Smooth muscle cell (in vitro differentiated cells): Measurements from ENCODE around the gene PRKCA. TPM values are rescaled to one million over a fixed set of nuclear protein-coding genes. Genes with fewer than 3 reads are reported as not detected.

Experiments used
- DNase-seq: peaks from one replicate; lab custom pipeline; 2025; ENCODE audit not compliant: unreplicated experiment; lab: John Stamatoyannopoulos, UW
- H2AFZ ChIP-seq: fragments of 200-600 bp; sonication (generic); 2 replicates; pipeline ENCODE4 v1.6.0; 2016; ENCODE audit warnings: antibody characterized with exemption, low read depth, mild to moderate bottlenecking
- H3F3A ChIP-seq: fragments of 200-600 bp; sonication (generic); 2 replicates; pipeline ENCODE4 v1.6.0; 2017; ENCODE audit warnings: antibody characterized with exemption, low read depth
- H3K27ac ChIP-seq: fragments of 200-600 bp; sonication (generic); 2 replicates; pipeline ENCODE4 v1.5.1; 2016; ENCODE audit warnings: low read depth, mild to moderate bottlenecking
- H3K27me3 ChIP-seq: fragments of 200-600 bp; sonication (generic); 2 replicates; pipeline ENCODE4 v1.6.1; 2016; ENCODE audit warnings: low read depth, mild to moderate bottlenecking
- H3K36me3 ChIP-seq: fragments of 200-600 bp; sonication (generic); 2 replicates; pipeline ENCODE4 v1.5.1; 2016; ENCODE audit warnings: low read depth
- H3K4me1 ChIP-seq: fragments of 200-600 bp; sonication (generic); 2 replicates; pipeline ENCODE4 v1.5.1; 2016; ENCODE audit warnings: low read depth
- H3K4me2 ChIP-seq: fragments of 200-600 bp; sonication (generic); 2 replicates; pipeline ENCODE4 v1.6.0; 2016; ENCODE audit warnings: mild to moderate bottlenecking
- H3K4me3 ChIP-seq: fragments of 200-600 bp; sonication (generic); 2 replicates; pipeline ENCODE4 v1.5.1; 2016; ENCODE audit warnings: mild to moderate bottlenecking
- H3K79me2 ChIP-seq: fragments of 200-600 bp; sonication (generic); 2 replicates; pipeline ENCODE4 v1.6.0; 2016; ENCODE audit warnings: low read depth, mild to moderate bottlenecking
- H3K9ac ChIP-seq: fragments of 200-600 bp; sonication (generic); 2 replicates; pipeline ENCODE4 v1.6.0; 2016; ENCODE audit warnings: low read depth
- H3K9me3 ChIP-seq: fragments of 200-600 bp; sonication (generic); replicated peaks from 2 replicates; pipeline ENCODE4 v1.5.1; 2016; ENCODE audit warnings: low read depth
- H4K20me1 ChIP-seq: fragments of 200-600 bp; sonication (generic); 2 replicates; pipeline ENCODE4 v1.6.0; 2016; ENCODE audit warnings: low read depth
- CTCF ChIP-seq: fragments of 200-600 bp; sonication (generic); IDR thresholded peaks from 2 replicates; pipeline ENCODE4 v1.5.1; 2017; ENCODE audit warnings: borderline replicate concordance, mild to moderate bottlenecking, antibody characterized with exemption; ENCODE audit not compliant: insufficient read depth, poor library complexity, severe bottlenecking
- WGBS: methylation state at CpG from one replicate; pipeline ENCODE4 v1.1.7; 2016; ENCODE audit warnings: low lambda C conversion rate; 5-methylcytosine and 5-hydroxymethylcytosine counted together
- polyA plus RNA-seq: library from polyadenylated mRNA; unstranded; fragments of >200 nt; fragmentation: Nextera tagmentation; extraction: Ambion mirVana; gene quantifications from 2 replicates; pipeline ENCODE4 v1.2.1, GENCODE V29; 2016
- total RNA-seq: library from RNA; depleted of rRNA; stranded (reverse); fragments of >200 nt; gene quantifications from 2 replicates; pipeline ENCODE4 v1.2.3, GENCODE V29; 2014

PRKCA gene
- total and polyA plus RNA-seq, 2 experiments from 2014 or later = 0.78 to 7.1 TPM

GRCh38 chr17:66438101-66438500 lies 135.7 kb downstream of the PRKCA start:
- H4K20me1 ChIP-seq = no peaks in the 10 kb centered on the region
- no peak for TF ChIP-seq CTCF
- H3K27me3 ChIP-seq = no peaks in the 10 kb centered on the region
- no peaks in the 10 kb centered on the region for H3F3A ChIP-seq
- H3K4me2 ChIP-seq = no peak overlapping the region
- H3K27ac ChIP-seq = no peak overlapping the region
- 97% methylated on average over 7 of the region's 7 CpGs for WGBS
- no peak overlapping the region for H3K9ac ChIP-seq
- H3K4me3 ChIP-seq = no peak overlapping the region
- no peaks in the 10 kb centered on the region for H3K9me3 ChIP-seq
- DNase-seq = no peak
- no peaks in the 10 kb centered on the region for H3K36me3 ChIP-seq
- no peaks in the 10 kb centered on the region for H3K4me1 ChIP-seq
- no peaks in the 10 kb centered on the region for H3K79me2 ChIP-seq
- no peak overlapping the region for H2AFZ ChIP-seq

- Histone ChIP-seq H3K9me3 (no peaks in the 10 kb centered on the region), H3K27me3 (no peaks in the 10 kb centered on the region), H3K4me1 (no peaks in the 10 kb centered on the region), H3F3A (no peaks in the 10 kb centered on the region), H3K27ac (no peak overlapping the region), H3K4me3 (no peak overlapping the region), H2AFZ (no peak overlapping the region), H4K20me1 (no peaks in the 10 kb centered on the region), H3K4me2 (no peak overlapping the region), H3K9ac (no peak overlapping the region), H3K79me2 (no peaks in the 10 kb centered on the region), H3K36me3 (no peaks in the 10 kb centered on the region)
- no peak for DNase-seq
- no peak for TF ChIP-seq CTCF
- 84% methylated on average over 11 of the region's 11 CpGs for WGBS
These were observed 138.8 kb downstream of the PRKCA start for GRCh38 chr17:66441101-66441661.

- H3K27ac ChIP-seq = no peak overlapping the region
- H3K36me3 ChIP-seq = no peaks in the 10 kb centered on the region
- H3K4me2 ChIP-seq = no peak overlapping the region
- H3K4me1 ChIP-seq = no peaks in the 10 kb centered on the region
- no peaks in the 10 kb centered on the region for H3F3A ChIP-seq
- no peak overlapping the region for H3K4me3 ChIP-seq
- no peaks in the 10 kb centered on the region for H4K20me1 ChIP-seq
- no peak overlapping the region for H2AFZ ChIP-seq
- H3K9me3 ChIP-seq = no peaks in the 10 kb centered on the region
- WGBS = 90% methylated on average over 2 of the region's 2 CpGs
- H3K79me2 ChIP-seq = no peaks in the 10 kb centered on the region
- DNase-seq = no peak
- no peak overlapping the region for H3K9ac ChIP-seq
- TF ChIP-seq CTCF = no peak
- H3K27me3 ChIP-seq = no peaks in the 10 kb centered on the region
These were observed 140.8 kb downstream of the PRKCA start for GRCh38 chr17:66443166-66443565.

- H3F3A ChIP-seq = no peaks in the 10 kb centered on the region
- no peak for TF ChIP-seq CTCF
- H3K27ac ChIP-seq = no peak overlapping the region
- no peak for DNase-seq
- no peaks in the 10 kb centered on the region for H3K79me2 ChIP-seq
- H3K4me1 ChIP-seq = no peaks in the 10 kb centered on the region
- H3K27me3 ChIP-seq = no peaks in the 10 kb centered on the region
- H4K20me1 ChIP-seq = no peaks in the 10 kb centered on the region
- H3K9ac ChIP-seq = no peak overlapping the region
- H3K4me2 ChIP-seq = no peak overlapping the region
- H3K9me3 ChIP-seq = no peaks in the 10 kb centered on the region
- no peak overlapping the region for H3K4me3 ChIP-seq
- H2AFZ ChIP-seq = no peak overlapping the region
- 75% methylated on average over 9 of the region's 9 CpGs for WGBS
- no peaks in the 10 kb centered on the region for H3K36me3 ChIP-seq
These were observed 141.2 kb downstream of the PRKCA start for GRCh38 chr17:66443606-66444005.
